K562 (cell line): Measurements from ENCODE around the gene NR2C2AP. TPM values are rescaled to one million over a fixed set of nuclear protein-coding genes. Genes with fewer than 3 reads are reported as not detected.
A peak's percentile ranks its signal among the peaks of the same experiment; 100 is the strongest.

Source experiments
- ARID1B ChIP-seq: fragments of 450-650 bp; IDR thresholded peaks from 2 replicates; pipeline ENCODE4 v1.6.1; 2016; ENCODE audit warnings: antibody characterized with exemption, mild to moderate bottlenecking, inconsistent platforms
- BHLHE40 ChIP-seq: IDR thresholded peaks from 2 replicates; pipeline ENCODE4 v1.6.1; 2011; ENCODE audit warnings: low read length, improper control_type of control experiment
- CUX1 ChIP-seq: fragments of 200-800 bp; sonication (Bioruptor generic); IDR thresholded peaks from 2 replicates; pipeline ENCODE4 v1.6.1; 2016; ENCODE audit warnings: missing genetic modification characterization, missing compliant biosample characterization
- EP400 ChIP-seq: fragments of 450-650 bp; IDR thresholded peaks from 2 replicates; pipeline ENCODE4 v1.6.1; 2017; ENCODE audit warnings: antibody characterized with exemption, mild to moderate bottlenecking, moderate library complexity
- EZH2 ChIP-seq: IDR thresholded peaks from 2 replicates; pipeline ENCODE4 v1.6.1; 2012; ENCODE audit warnings: low read depth, mild to moderate bottlenecking, inconsistent platforms, low read length, borderline replicate concordance
- FOXA1 ChIP-seq: fragments of 450-650 bp; IDR thresholded peaks from 2 replicates; pipeline ENCODE4 v1.6.1; 2016; ENCODE audit warnings: mild to moderate bottlenecking, borderline replicate concordance
- HNRNPK ChIP-seq: fragments of 200-400 bp; formaldehyde crosslinking; IDR thresholded peaks from one replicate; pipeline ENCODE4 v1.6.1; 2018; ENCODE audit warnings: mild to moderate bottlenecking, low read depth, low read length; ENCODE audit not compliant: poor library complexity, severe bottlenecking
- JUND ChIP-seq, 2 experiments: IDR thresholded peaks; 2 replicates in 1 of 2; 3 replicates in 1 of 2; pipeline ENCODE4 v1.6.1; 2011; ENCODE audit warnings: borderline replicate concordance in 2 of 2, low read depth in 2 of 2, low read length in 2 of 2, improper control_type of control experiment in 1 of 2, missing biosample characterization in 1 of 2, missing genetic modification characterization in 1 of 2, missing genetic modification reagents in 1 of 2
- MNT ChIP-seq, 2 experiments: fragments of 450-650 bp; conservative IDR thresholded peaks; 2 replicates each; pipeline ENCODE4 v1.6.1; 2017; ENCODE audit warnings: mild to moderate bottlenecking in 2 of 2, moderate library complexity in 2 of 2
- PKNOX1 ChIP-seq: fragments of 450-650 bp; IDR thresholded peaks from 2 replicates; pipeline ENCODE4 v1.6.1; 2016
- POLR2A ChIP-seq: fragments of 450-650 bp; conservative IDR thresholded peaks from 2 replicates; pipeline ENCODE4 v1.6.1; 2016
- RAD51 ChIP-seq: fragments of 450-650 bp; IDR thresholded peaks from 2 replicates; pipeline ENCODE4 v1.7.1; 2016; ENCODE audit warnings: low read depth, mild to moderate bottlenecking, borderline replicate concordance
- TCF15 ChIP-seq: fragments of 250-450 bp; sonication (Bioruptor Pico); IDR thresholded peaks from 2 replicates; pipeline ENCODE4 v1.8.0; 2022; ENCODE audit warnings: moderate library complexity, mild to moderate bottlenecking, inconsistent platforms
- XRCC3 ChIP-seq: fragments of 450-650 bp; IDR thresholded peaks from 2 replicates; pipeline ENCODE4 v1.6.1; 2017; ENCODE audit warnings: mild to moderate bottlenecking, moderate library complexity
- ZNF518B ChIP-seq: fragments of 250-450 bp; sonication (Bioruptor Pico); IDR thresholded peaks from 2 replicates; pipeline ENCODE4 v1.5.0; 2021; ENCODE audit warnings: mild to moderate bottlenecking, moderate library complexity
- ZNF766 ChIP-seq: fragments of 200-800 bp; sonication (Bioruptor generic); conservative IDR thresholded peaks from 2 replicates; pipeline ENCODE4 v1.6.1; 2016; ENCODE audit warnings: missing genetic modification characterization, missing compliant biosample characterization
- polyA plus RNA-seq, 8 experiments: library from polyadenylated mRNA; depleted of rRNA in 4 of 8; stranded (reverse) in 5 of 8; unstranded in 3 of 8; fragments of >200 nt; fragmentation: Nextera tagmentation in 2 of 8; fragmentation: Illumina TruSeq in 1 of 8; extraction: Ambion mirVana in 2 of 8; extraction: Trizol in 1 of 8; gene quantifications; 2 replicates each; pipeline versions ENCODE4 v1.2.1 to v1.2.3, GENCODE V29; 2011 to 2014; ENCODE audit warnings: inconsistent platforms in 1 of 8, missing spikeins in 1 of 8
- total RNA-seq, 7 experiments: library from RNA; depleted of rRNA in 6 of 7; stranded (reverse); fragments of >200 nt in 6 of 7; fragmentation: Illumina TruSeq in 2 of 7; extraction: Trizol in 2 of 7; gene quantifications; 2 replicates each; pipeline versions ENCODE4 v1.2.1 to v1.2.3, GENCODE V29; 2011 to 2021; ENCODE audit warnings: low replicate concordance in 1 of 7

NR2C2AP gene
- total and polyA plus RNA-seq, 9 of the 15 experiments (the other 6 are each of a cell fraction or from before 2014, with no cell fraction given), result 23.7 to 77.4 (median 32.4) TPM

GRCh38 chr19:19192910-19193423 is 10.2 kb downstream of the NR2C2AP start (continued):
- TF ChIP-seq PKNOX1 (peak; percentile 91), ZNF518B (no peak), HNRNPK (no peak), BHLHE40 (peak; percentile 75), XRCC3 (no peak), POLR2A (peak; percentile 59), TCF15 (CRISPR knock-in tag) (no peak), ARID1B (0 out of 2 replicates have a peak, but pooled peaks have one; percentile 16), EZH2 (no peak), JUND (IDR thresholded peaks at IDR 0.05; ENCODE audit: borderline replicate concordance, low read depth, low read length) (no peak), JUND (tag; IDR thresholded peaks at IDR 0.05; ENCODE audit: borderline replicate concordance, low read depth, low read length) (no peak), EP400 (0 out of 2 replicates have a peak, but pooled peaks have one; percentile 15), CUX1 (CRISPR knock-in tag) (0 out of 2 replicates have a peak, but pooled peaks have one; percentile 33), MNT (conservative IDR thresholded peaks at IDR 0.05) (0 out of 4 replicates have a peak, but pooled peaks of 1 of the 2 experiments have one; percentile 39), RAD51 (peak; percentile 71), ZNF766 (0 out of 2 replicates have a peak, but pooled peaks have one; percentile 22), FOXA1 (no peak)
